Muscle layer of duodenum (tissue), 2 donors: ENCODE results near the gene VPREB1.
"Not testable (repeated sequence)": the region's sequence is repeated elsewhere in the genome, so short reads cannot be mapped to it uniquely, and the experiment has no call there.

ENCODE experiments used
- H3K27ac ChIP-seq: one replicate; pipeline ENCODE4 v1.7.0; 2013; ENCODE audit warnings: mild to moderate bottlenecking, low read length
- H3K27me3 ChIP-seq: one replicate; pipeline ENCODE4 v1.7.0; 2013; ENCODE audit warnings: low read depth, mild to moderate bottlenecking, control low read depth, low read length
- H3K36me3 ChIP-seq, 2 donors: one replicate each; pipeline ENCODE4 v1.7.0; 2013; ENCODE audit warnings: low read length in 2 of 2, control low read depth in 1 of 2, mild to moderate bottlenecking in 1 of 2; ENCODE audit not compliant: insufficient read depth in 2 of 2, control insufficient read depth in 1 of 2
- H3K4me1 ChIP-seq, 2 donors: one replicate each; pipeline ENCODE4 v1.7.0; 2013; ENCODE audit warnings: low read length in 2 of 2, mild to moderate bottlenecking in 2 of 2, control low read depth in 1 of 2, moderate library complexity in 1 of 2; ENCODE audit not compliant: insufficient read depth in 2 of 2, control insufficient read depth in 1 of 2
- H3K4me3 ChIP-seq, 2 donors: one replicate each; pipeline ENCODE4 v1.7.0; 2013; ENCODE audit warnings: low read length in 2 of 2, low read depth in 1 of 2, mild to moderate bottlenecking in 1 of 2
- H3K9me3 ChIP-seq, 2 donors: one replicate each; pipeline ENCODE4 v1.7.0; 2013; ENCODE audit warnings: low read length in 2 of 2, control low read depth in 1 of 2, mild to moderate bottlenecking in 1 of 2; ENCODE audit not compliant: control insufficient read depth in 1 of 2
- donor health status: healthy.

The VPREB1 gene

DNA sequence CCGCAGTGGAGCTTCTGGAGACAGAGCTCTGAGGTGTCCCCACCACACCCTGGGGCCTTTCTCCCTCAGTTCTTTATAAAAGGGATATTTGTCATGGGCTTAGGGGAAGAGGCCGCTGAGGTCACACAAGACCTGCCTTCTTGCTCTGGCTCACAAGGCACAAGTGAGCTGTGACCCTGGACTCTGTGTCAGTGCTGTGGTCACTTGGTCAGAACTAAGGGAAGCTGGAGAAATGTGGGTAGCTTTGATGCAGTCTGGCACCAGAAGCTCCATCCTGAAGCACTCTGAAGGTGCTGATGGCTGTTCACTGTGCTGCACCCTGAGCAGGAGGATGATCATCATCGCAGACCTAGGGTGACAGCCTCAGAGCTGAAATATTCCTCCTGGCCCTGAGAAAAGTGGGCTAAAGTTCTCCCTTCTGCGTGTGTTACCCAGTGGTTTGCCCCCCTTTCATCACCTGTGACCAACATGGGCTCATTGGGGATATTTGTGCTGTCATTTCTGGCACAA is 28.1 kb upstream of the VPREB1 start:
- Histone ChIP-seq H3K4me1 (no peaks in the 10 kb centered on the region), H3K9me3 (no peaks in the 10 kb centered on the region), H3K27me3 (peaks cover 2% of the 10 kb centered on the region), H3K27ac (no peak overlapping the region), H3K36me3 (no peaks in the 10 kb centered on the region), H3K4me3 (no peak overlapping the region)

DNA sequence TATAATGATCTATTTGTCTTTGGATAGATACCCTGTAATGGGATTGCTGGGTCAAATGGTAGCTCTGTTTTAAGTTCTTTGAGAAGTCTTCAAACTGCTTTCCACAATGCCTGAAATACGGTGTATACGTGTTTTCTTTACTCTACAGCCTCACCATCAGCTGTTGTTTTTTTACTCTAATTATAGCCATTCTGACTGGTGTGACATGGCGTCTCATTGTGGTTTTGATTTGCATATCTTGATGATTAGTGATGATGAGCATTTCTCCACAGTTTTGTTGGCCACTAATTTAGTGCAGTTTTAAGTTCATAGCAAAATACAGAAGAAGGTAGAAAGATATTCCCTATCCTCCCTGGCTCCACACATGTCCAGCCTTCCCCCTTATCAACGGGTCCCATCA is 26.3 kb upstream of the VPREB1 start:
- Histone ChIP-seq H3K36me3 (no peaks in the 10 kb centered on the region), H3K27ac (no peak overlapping the region), H3K4me3 (no peak overlapping the region), H3K27me3 (no peaks in the 10 kb centered on the region), H3K9me3 (no peaks in the 10 kb centered on the region), H3K4me1 (no peaks in the 10 kb centered on the region)

DNA sequence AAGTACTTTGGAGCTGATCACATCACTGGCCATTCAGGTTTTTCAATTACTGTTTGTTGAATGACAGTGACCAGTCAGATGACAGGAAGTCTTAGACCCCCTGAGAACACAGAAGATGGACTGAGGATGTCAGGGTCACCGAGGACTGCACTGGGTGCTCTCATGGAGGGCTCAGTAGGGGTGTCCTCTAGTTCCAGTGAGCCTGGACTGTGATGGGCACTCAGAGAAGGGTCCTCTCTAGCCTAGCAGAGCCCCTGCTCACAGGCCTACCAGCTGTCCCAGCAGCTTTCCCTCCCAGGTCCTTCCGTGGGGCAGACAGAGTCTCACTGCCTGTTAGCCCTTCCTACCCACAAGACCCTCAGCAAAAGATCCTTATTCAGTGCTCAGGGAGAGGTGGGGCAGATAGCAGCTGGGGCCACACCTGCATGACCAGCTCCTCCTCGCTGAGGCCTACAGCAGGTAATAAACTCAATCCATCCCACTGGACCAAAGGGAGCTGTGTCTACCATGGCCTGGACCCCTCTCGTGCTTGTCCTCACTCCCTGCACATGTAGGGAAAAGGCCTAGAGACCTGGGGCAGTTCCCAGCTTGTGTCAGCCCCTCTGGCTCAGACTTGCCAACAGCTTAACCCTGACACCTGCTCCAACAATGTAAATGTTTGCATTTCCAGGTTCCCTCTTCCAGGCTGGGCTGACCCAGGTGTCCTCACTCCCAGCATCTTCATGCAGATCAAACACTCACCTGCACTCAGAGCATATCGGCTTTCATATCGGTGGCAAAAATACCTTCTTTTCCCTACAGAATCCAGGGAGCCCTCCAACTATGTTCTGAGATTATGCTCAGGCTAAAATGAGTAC is 25.2 kb upstream of the VPREB1 start:
- Histone ChIP-seq H3K4me1 (no peaks in the 10 kb centered on the region), H3K36me3 (no peaks in the 10 kb centered on the region), H3K9me3 (no peaks in the 10 kb centered on the region), H3K27me3 (no peaks in the 10 kb centered on the region), H3K4me3 (no peak overlapping the region), H3K27ac (no peak overlapping the region)

DNA sequence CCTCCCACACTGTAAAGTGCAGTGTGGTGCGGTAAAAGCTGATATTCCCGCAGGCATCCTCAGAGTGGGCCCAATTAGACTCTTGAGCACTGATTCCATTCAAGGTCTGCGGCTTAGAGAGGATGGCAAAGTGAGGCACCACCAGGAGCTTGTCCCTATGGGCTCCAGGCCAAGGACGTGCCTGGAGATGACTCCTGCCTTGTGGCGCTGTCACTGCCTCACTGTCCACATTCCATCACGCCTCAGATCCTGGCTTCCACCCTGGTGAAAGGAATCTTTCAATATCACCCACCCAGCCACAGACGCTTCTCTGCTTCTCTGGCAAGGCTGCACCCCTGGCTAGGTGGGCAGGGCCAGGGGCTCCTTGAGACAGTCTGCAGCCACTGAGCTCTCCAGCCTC is 23.5 kb upstream of the VPREB1 start:
- H3K27me3 ChIP-seq, H3K36me3 ChIP-seq, H3K4me3 ChIP-seq, H3K27ac ChIP-seq, H3K4me1 ChIP-seq, H3K9me3 ChIP-seq: not testable (repeated sequence)

DNA sequence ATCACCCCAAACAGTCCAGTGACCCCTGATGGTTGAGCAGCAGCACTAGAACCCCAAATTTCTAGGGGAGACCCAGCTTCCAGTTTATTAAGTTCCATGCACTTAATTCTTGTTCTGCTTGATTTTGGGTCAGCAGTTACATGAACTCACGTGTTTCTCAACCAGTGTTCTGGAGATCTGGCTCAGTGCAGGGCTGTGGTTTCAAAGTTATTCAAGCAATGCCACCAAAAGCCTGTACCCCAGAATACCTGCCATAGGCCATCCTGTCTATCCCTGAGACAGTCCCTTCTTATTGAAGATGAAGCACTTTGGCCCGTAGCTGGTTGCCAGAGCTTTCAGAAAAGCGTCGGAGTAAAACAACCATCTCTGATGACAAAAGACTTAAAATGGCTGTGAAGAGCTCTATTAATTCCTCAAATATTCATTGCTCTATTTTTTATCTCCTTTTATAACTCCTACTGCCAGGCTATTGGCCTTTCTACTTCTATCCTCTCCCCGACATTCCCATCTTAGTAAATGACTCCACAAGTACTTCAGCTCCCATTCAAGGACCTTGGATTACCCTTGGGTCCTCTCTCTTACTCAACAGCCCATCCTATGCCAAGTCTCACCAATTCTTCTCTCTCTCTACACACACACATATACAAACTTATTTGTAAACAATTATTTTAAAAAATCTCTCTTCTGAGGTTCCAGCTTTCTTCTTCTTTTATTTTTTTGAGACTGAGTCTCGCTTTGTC is 18.0 kb upstream of the VPREB1 start:
- Histone ChIP-seq H3K4me3 (no peak overlapping the region), H3K9me3 (no peaks in the 10 kb centered on the region), H3K27ac (no peak overlapping the region), H3K27me3 (peaks cover 3% of the 10 kb centered on the region), H3K36me3 (no peaks in the 10 kb centered on the region), H3K4me1 (no peaks in the 10 kb centered on the region)

DNA sequence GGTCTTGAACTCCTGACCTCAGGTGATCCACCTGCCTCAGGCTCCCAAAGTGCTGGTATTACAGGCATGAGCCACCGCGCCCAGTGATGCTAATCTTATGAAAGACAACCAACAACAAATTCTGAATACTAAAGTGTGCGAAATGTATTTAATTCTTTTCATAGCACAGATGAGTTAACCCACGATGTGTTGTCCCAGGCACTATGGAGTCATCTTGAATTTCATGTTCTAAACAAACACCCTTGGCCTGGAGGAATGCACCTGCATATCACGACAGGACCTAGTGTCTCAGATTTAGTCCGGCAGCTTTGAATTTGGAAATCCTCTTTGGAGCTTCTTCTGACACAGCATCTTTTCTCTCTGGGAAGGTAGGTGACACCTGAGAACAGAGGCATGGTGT is 16.2 kb upstream of the VPREB1 start:
- H3K27ac ChIP-seq, result no peak overlapping the region
- no peaks in the 10 kb centered on the region for H3K36me3 ChIP-seq
- H3K4me3 ChIP-seq, result no peak overlapping the region
- H3K9me3 ChIP-seq, result no peaks in the 10 kb centered on the region
- peaks cover 3% of the 10 kb centered on the region for H3K27me3 ChIP-seq
- no peaks in the 10 kb centered on the region for H3K4me1 ChIP-seq

DNA sequence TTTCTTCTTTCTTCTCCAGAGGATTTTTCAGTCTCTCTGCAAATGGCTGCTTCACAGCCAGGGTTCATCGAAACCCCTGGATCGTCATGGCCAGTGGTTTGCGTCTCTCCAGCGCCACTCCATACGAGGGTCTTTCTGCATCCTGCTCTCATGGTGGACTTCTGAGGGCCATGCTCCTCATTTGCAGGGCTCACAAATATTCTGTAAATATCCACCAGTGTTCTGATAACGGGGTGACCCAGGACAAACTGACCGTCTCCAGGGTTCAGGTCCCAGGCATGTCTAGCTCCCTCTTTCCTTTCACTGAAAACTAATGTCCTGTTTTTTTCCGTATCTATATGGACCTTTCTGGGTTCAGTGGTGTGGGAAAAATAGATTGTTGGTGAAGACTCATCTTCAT is 15.7 kb upstream of the VPREB1 start:
- H3K4me1 ChIP-seq, result no peaks in the 10 kb centered on the region
- no peaks in the 10 kb centered on the region for H3K9me3 ChIP-seq
- H3K4me3 ChIP-seq, result no peak overlapping the region
- H3K27ac ChIP-seq, result no peak overlapping the region
- H3K36me3 ChIP-seq, result no peaks in the 10 kb centered on the region
- peaks cover 3% of the 10 kb centered on the region for H3K27me3 ChIP-seq

DNA sequence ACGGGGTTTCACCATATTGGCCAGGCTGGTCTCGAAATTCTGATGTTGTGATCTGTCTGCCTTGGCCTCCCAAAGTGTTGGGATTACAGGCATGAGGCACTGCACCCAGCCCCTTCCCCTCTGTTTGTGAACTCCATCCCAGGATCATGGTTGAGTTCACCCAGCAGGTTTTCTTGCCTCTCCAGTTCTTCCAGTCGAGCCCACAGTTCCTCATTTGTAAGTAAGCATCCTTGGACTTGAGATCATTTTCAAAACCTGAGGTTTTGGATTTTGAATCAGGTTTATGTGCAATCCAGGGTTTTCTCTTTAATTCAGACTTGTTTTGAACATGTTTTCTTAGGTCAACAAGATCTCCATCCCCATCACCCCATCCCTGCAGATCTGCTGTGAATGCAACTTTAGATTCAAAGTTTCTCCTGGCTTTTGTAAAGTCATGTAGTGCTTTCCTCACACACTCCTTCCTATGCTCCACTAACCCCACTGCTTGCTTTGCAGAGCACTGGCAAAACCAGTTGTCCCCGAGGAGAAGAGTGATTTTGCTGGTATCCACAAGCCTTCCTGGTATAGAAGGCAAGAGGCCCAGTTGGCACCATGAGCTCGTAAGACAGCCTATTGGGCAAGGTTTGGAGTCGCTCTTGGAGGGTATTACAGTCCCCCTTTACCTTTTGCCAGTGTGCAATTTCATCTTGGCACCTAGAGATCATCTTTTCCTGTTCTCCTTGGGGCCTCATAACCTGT is 14.7 kb upstream of the VPREB1 start:
- Histone ChIP-seq H3K27me3 (peaks cover 3% of the 10 kb centered on the region), H3K27ac (no peak overlapping the region), H3K9me3 (no peaks in the 10 kb centered on the region), H3K4me1 (no peaks in the 10 kb centered on the region), H3K36me3 (no peaks in the 10 kb centered on the region), H3K4me3 (no peak overlapping the region)

DNA sequence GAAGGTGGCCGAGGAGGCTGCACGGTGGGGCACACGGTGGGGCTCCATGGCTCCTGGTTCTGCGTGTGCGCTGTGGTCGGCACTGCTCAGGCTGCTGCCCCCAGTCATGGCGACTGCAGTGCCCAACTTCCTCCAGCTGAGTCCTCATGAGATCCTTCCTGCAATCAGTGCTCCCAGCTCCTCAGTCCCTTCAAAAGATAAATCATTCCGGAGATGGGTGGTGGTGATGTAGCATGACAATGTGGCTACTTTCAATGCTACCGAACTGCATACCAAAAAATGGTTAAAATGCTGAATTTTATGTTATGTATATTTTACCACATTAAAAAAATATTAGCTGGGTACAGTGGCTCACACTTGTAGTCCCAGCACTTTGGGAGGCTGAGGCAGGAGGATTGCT is 14.1 kb upstream of the VPREB1 start:
- Histone ChIP-seq H3K4me1 (no peaks in the 10 kb centered on the region), H3K4me3 (no peak overlapping the region), H3K9me3 (no peaks in the 10 kb centered on the region), H3K27ac (no peak overlapping the region), H3K36me3 (no peaks in the 10 kb centered on the region), H3K27me3 (peaks cover 3% of the 10 kb centered on the region)

DNA sequence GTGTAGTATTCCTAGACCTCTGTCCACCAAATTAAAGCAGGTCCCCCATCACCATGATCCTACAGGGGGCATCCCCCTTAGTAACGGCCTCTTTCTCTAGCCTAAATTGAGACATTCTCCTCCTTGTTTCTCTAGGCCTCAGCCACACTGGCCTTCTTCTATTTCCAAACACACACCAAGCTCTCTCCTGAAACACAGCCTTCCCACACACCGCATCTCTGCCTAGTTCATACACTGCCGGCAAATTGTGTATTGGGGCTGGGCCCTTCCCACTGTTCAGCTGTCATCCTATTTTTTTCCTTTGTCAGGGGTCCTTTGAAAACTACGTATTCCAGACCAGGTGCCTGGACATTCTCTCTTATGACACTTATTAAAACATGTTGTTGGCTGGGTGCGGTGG is 11.5 kb upstream of the VPREB1 start:
- H3K27ac ChIP-seq, result no peak overlapping the region
- no peak overlapping the region for H3K4me3 ChIP-seq
- H3K27me3 ChIP-seq, result peaks cover 3% of the 10 kb centered on the region
- no peaks in the 10 kb centered on the region for H3K9me3 ChIP-seq
- H3K36me3 ChIP-seq, result no peaks in the 10 kb centered on the region
- no peaks in the 10 kb centered on the region for H3K4me1 ChIP-seq

DNA sequence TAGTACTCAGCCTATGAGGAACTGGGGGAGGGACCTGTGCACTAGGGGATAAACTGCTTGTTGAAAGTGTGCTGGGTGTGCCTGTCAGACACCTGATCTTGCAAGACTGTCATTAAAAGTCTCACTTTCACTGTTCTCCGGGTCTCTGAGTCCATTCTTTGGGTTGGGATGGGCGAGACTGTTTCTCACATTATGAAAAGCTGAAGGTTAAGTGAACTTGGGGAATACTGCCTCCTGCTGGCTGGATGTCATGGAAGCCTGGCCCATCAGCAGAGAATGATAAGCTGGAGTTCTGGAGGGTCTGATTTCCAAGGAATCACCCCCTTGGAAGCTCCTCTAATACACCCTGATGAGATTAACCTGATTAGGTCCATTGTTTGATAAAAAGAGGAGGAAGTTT is 9.0 kb upstream of the VPREB1 start:
- Histone ChIP-seq H3K4me3 (no peak overlapping the region), H3K4me1 (no peaks in the 10 kb centered on the region), H3K36me3 (no peaks in the 10 kb centered on the region), H3K27ac (no peak overlapping the region), H3K9me3 (no peaks in the 10 kb centered on the region), H3K27me3 (no peaks in the 10 kb centered on the region)
